HG03045 (cell line): ENCODE results near the gene ZNF263.
A peak's percentile ranks its signal among the peaks of the same experiment; 100 is the strongest.
"Not testable (repeated sequence)": the region's sequence is repeated elsewhere in the genome, so short reads cannot be mapped to it uniquely, and the experiment has no call there.

ENCODE experiments used
- ATAC-seq: cut with Tn5 transposase; IDR thresholded peaks from one replicate; pipeline ENCODE4 v1.9.1; 2021; ENCODE audit warnings: mild to moderate bottlenecking, moderate library complexity; ENCODE audit not compliant: unreplicated experiment

Gene ZNF263

GRCh38 chr16:3266873-3267537 lies 16.3 kb upstream of the ZNF263 start:
- ATAC-seq, result no peak

- no peak for ATAC-seq
Observed at GRCh38 chr16:3268294-3268693, 15.0 kb upstream of the ZNF263 start.

GRCh38 chr16:3270718-3271117 lies 12.6 kb upstream of the ZNF263 start:
- not testable (repeated sequence) for ATAC-seq

- not testable (repeated sequence) for ATAC-seq
Observed at GRCh38 chr16:3271281-3271680, 12.0 kb upstream of the ZNF263 start.

- no peak for ATAC-seq
Observed at GRCh38 chr16:3274490-3274889, 8.8 kb upstream of the ZNF263 start.

GRCh38 chr16:3274947-3275346 lies 8.3 kb upstream of the ZNF263 start:
- no peak for ATAC-seq

- no peak for ATAC-seq
Observed at GRCh38 chr16:3276679-3277078, 6.6 kb upstream of the ZNF263 start.

GRCh38 chr16:3281222-3281820 lies 2.0 kb upstream of the ZNF263 start:
- no peak for ATAC-seq

- ATAC-seq, result peak; percentile 18
Observed at GRCh38 chr16:3282103-3282729, 1.1 kb upstream of the ZNF263 start.

GRCh38 chr16:3283543-3284447 lies 504 bp downstream of the ZNF263 start:
- ATAC-seq, result no peak

GRCh38 chr16:3285131-3285530 lies 1.8 kb downstream of the ZNF263 start:
- no peak for ATAC-seq

GRCh38 chr16:3289998-3290673 lies 6.8 kb downstream of the ZNF263 start:
- no peak for ATAC-seq

GRCh38 chr16:3292604-3293003 lies 9.3 kb downstream of the ZNF263 start:
- ATAC-seq, result no peak

- ATAC-seq, result no peak
Observed at GRCh38 chr16:3295209-3295608, 11.9 kb downstream of the ZNF263 start.

- no peak for ATAC-seq
Observed at GRCh38 chr16:3295783-3296182, 12.5 kb downstream of the ZNF263 start.

GRCh38 chr16:3304370-3304769 lies 21.1 kb downstream of the ZNF263 start:
- no peak for ATAC-seq

GRCh38 chr16:3305109-3306068 lies 22.1 kb downstream of the ZNF263 start, which contains the start of the genes TIGD7 and ZNF75A:
TIGD7 (minus strand) TSS chr16:3305430; CDS start chr16:3300614, 4,816 bp downstream.
ZNF75A (plus strand) TSS chr16:3305497; CDS start chr16:3308429, 2,932 bp downstream.
- peak; percentile 90 for ATAC-seq

GRCh38 chr16:3306078-3306477 lies 22.8 kb downstream of the ZNF263 start:
- ATAC-seq, result no peak

- no peak for ATAC-seq
Observed at GRCh38 chr16:3311496-3311895, 28.2 kb downstream of the ZNF263 start.
